Sigmoid colon (tissue), 7 donors: ENCODE data around the gene CUL4A. TPM values are rescaled to one million over a fixed set of nuclear protein-coding genes. Genes with fewer than 3 reads are reported as not detected.

Source experiments
- DNase-seq: peaks from one replicate; pipeline ENCODE4 v3.0.0-alpha.2; 2019
- H3K27ac ChIP-seq, 4 donors: fragments of 200-600 bp; sonication (generic); one replicate each; pipeline ENCODE4 v1.5.1; 2016 to 2019; ENCODE audit warnings: mild to moderate bottlenecking in 1 of 4
- H3K27me3 ChIP-seq, 3 donors: fragments of 200-600 bp; sonication (generic); one replicate each; pipeline ENCODE4 v1.5.1; 2019; ENCODE audit warnings: mild to moderate bottlenecking in 1 of 3
- H3K36me3 ChIP-seq, 4 donors: fragments of 200-600 bp; sonication (generic); one replicate each; pipeline ENCODE4 v1.5.1; 2016 to 2019
- H3K4me1 ChIP-seq, 4 donors: fragments of 200-600 bp; sonication (generic); one replicate each; pipeline ENCODE4 v1.5.1; 2017 to 2019
- H3K4me3 ChIP-seq, 4 donors: fragments of 200-600 bp; sonication (generic); one replicate each; pipeline ENCODE4 v1.5.1; 2017 to 2019; ENCODE audit warnings: mild to moderate bottlenecking in 2 of 4, moderate library complexity in 1 of 4
- H3K9me3 ChIP-seq, 4 donors: fragments of 200-600 bp in 3 of 4; sonication (generic) in 3 of 4; one replicate each; pipeline versions ENCODE4 v1.5.1 to v1.6.1; 2013 to 2019
- CTCF ChIP-seq, 4 experiments: fragments of 450-650 bp in 3 of 4; fragments of 200-600 bp in 1 of 4; IDR thresholded peaks; one replicate each; pipeline ENCODE4 v1.5.1; 2016 to 2019; ENCODE audit warnings: antibody characterized with exemption in 4 of 4, mild to moderate bottlenecking in 3 of 4, moderate library complexity in 2 of 4
- EP300 ChIP-seq, 4 donors: sonication (generic); formaldehyde crosslinking; IDR thresholded peaks; one replicate each; pipeline ENCODE4 v1.6.1; 2017; ENCODE audit warnings: antibody characterized with exemption in 4 of 4
- POLR2A ChIP-seq, 2 donors: fragments of 450-650 bp; IDR thresholded peaks; one replicate each; pipeline ENCODE4 v1.6.1; 2016; ENCODE audit warnings: antibody characterized with exemption in 2 of 2, mild to moderate bottlenecking in 2 of 2, moderate library complexity in 2 of 2
- POLR2AphosphoS5 ChIP-seq, 4 donors: sonication (generic); formaldehyde crosslinking; IDR thresholded peaks; one replicate each; pipeline ENCODE4 v1.6.1; 2017; ENCODE audit warnings: antibody characterized with exemption in 4 of 4
- WGBS, 2 donors: extraction: QIAGEN DNeasy Blood & Tissue Kit; methylation state at CpG; one replicate each; pipeline ENCODE4 v1.1.7; 2013; 5-methylcytosine and 5-hydroxymethylcytosine counted together
- intact Hi-C: fragments of 100-400 bp; cut with DNase I; formaldehyde crosslinking; loops from one replicate; pipeline ENCODE4 v1.15.1; 2023
- polyA plus RNA-seq, 3 donors: library from polyadenylated mRNA; stranded (reverse); fragments of 200-250 nt; gene quantifications; one replicate each; pipeline ENCODE4 v1.2.3, GENCODE V29; 2013
- total RNA-seq, 4 donors: library from RNA; depleted of rRNA; stranded (reverse); fragments of >200 nt; gene quantifications; one replicate each; pipeline ENCODE4 v1.1.0, GENCODE V29; 2016
- donor health status: healthy with polysubstance abuse.
- donor health status: Bipolar disorder and iron deficiency.
- donor health status: healthy.

Gene CUL4A
- total and polyA plus RNA-seq, 7 donors = 22.2 to 115 (median 72.6) TPM

- Histone ChIP-seq H3K36me3 (peaks cover 6 to 81% (median 14%) of the 10 kb centered on the region in 4 donors), H3K9me3 (no peaks in the 10 kb centered on the region), H3K27ac (no peak overlapping the region), H3K4me1 (peaks cover 0 to 4% (median 0%) of the 10 kb centered on the region in 4 donors), H3K27me3 (no peaks in the 10 kb centered on the region), H3K4me3 (no peak overlapping the region)
- intact Hi-C loops = no loop called here
- WGBS, 2 donors = 96 to 98% methylated on average over 7 of the region's 7 CpGs
- DNase-seq = no peak
- no peak for TF ChIP-seq EP300 (IDR thresholded peaks at IDR 0.05)
- TF ChIP-seq CTCF (IDR thresholded peaks at IDR 0.05) = no peak
- TF ChIP-seq POLR2AphosphoS5 (IDR thresholded peaks at IDR 0.05) = no peak
- TF ChIP-seq POLR2A (IDR thresholded peaks at IDR 0.05) = no peak
These were observed 13.7 kb downstream of the CUL4A start for GRCh38 chr13:113223070-113223469.

DNA sequence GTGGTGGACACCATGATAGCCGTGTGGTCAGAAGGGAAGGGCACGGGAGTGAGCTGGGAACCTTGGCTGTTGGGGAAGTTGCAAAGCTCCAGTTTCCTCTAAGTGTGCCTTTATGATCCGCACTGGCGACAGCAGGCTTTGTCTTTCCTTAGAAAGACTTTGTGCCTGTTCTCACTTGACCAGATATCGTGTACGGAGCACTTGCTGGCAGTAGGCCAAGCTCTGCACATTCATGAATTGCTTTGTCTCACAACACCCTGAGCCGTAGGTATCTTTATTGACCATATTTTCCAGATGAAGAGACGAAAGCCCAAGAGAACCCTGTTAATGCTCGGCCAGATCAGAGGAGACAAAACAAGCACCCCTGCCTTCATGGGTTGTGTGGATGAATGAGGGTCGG lies 15.1 kb downstream of the CUL4A start:
- WGBS, 2 donors = 59 to 78% methylated on average over 10 of the region's 10 CpGs
- intact Hi-C loops = no loop called here
- Histone ChIP-seq H3K4me3 (no peak overlapping the region), H3K27me3 (no peaks in the 10 kb centered on the region), H3K36me3 (peaks cover 6 to 87% (median 17%) of the 10 kb centered on the region in 4 donors), H3K27ac (no peak overlapping the region), H3K9me3 (no peaks in the 10 kb centered on the region), H3K4me1 (peaks cover 0 to 4% (median 0%) of the 10 kb centered on the region in 4 donors)
- no peak for TF ChIP-seq CTCF (IDR thresholded peaks at IDR 0.05)
- no peak for TF ChIP-seq EP300 (IDR thresholded peaks at IDR 0.05)
- no peak for TF ChIP-seq POLR2AphosphoS5 (IDR thresholded peaks at IDR 0.05)
- no peak for TF ChIP-seq POLR2A (IDR thresholded peaks at IDR 0.05)
- DNase-seq = no peak

DNA sequence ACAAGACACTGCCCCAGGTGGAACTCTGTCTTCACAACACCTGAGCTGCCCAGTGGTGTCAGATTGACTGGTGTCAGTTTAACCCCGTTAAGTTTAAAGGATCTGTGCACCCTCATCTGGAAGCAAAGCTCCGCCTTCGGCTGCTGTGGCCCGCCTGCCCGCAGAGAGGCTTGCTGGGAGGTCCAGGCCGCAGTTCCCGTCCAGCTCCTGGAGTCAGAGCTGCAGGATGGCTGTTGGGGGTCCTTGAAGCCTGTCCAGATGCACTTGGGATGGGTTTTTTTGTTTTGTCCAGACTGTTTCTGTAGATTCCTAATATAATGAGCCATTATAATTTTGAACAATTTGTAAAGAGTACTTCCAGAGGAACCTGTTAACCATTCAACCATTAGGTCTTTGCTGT lies 16.1 kb downstream of the CUL4A start:
- H3K27ac ChIP-seq = no peak overlapping the region
- TF ChIP-seq POLR2AphosphoS5 (IDR thresholded peaks at IDR 0.05) = no peak
- no peak for TF ChIP-seq POLR2A (IDR thresholded peaks at IDR 0.05)
- DNase-seq = no peak
- WGBS, 2 donors = 94 to 96% methylated on average over 7 of the region's 7 CpGs
- H3K4me1 ChIP-seq = peaks cover 0 to 4% (median 0%) of the 10 kb centered on the region in 4 donors
- intact Hi-C loops = no loop called here
- H3K36me3 ChIP-seq = peaks cover 6 to 89% (median 25%) of the 10 kb centered on the region in 4 donors
- no peaks in the 10 kb centered on the region for H3K27me3 ChIP-seq
- H3K9me3 ChIP-seq = no peaks in the 10 kb centered on the region
- H3K4me3 ChIP-seq = no peak overlapping the region

DNA sequence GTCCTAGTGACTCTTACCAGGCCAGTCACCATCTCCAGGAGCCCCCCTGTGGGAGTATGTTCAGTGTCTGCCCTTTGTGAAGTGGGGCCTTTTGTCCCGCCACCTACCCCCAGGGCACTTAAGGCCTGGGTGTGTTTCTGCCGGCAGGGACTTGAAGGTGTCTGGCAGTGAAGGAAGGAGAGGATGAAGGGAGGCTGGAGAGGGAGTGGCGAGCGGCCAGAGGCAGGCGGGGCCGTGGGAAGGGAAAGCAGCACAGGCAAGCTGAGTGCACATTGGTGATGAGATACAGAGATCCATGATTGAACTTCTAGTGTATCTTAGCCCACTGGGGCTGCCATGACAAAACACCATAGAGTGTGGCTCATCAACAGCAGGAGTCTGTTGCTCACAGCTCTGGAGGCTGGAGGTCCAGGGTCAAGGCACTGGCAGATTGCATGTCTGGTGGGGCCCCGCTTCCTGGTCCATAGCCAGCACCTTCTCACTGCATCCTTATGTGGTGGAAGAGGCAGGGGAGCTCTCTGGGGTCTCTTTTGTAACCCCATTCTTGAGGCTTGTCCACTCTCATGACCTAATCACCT lies 17.5 kb downstream of the CUL4A start:
- Histone ChIP-seq H3K27ac (no peak overlapping the region), H3K4me3 (no peak overlapping the region), H3K27me3 (no peaks in the 10 kb centered on the region), H3K4me1 (no peaks in the 10 kb centered on the region), H3K36me3 (peaks cover 6 to 93% (median 25%) of the 10 kb centered on the region in 4 donors), H3K9me3 (no peaks in the 10 kb centered on the region)
- TF ChIP-seq EP300 (IDR thresholded peaks at IDR 0.05) (no peak), POLR2AphosphoS5 (IDR thresholded peaks at IDR 0.05) (no peak), CTCF (IDR thresholded peaks at IDR 0.05) (no peak), POLR2A (IDR thresholded peaks at IDR 0.05) (no peak)
- no peak for DNase-seq
- 87 to 91% methylated on average over 7 of the region's 7 CpGs for WGBS, 2 donors
- intact Hi-C loops = no loop called here

DNA sequence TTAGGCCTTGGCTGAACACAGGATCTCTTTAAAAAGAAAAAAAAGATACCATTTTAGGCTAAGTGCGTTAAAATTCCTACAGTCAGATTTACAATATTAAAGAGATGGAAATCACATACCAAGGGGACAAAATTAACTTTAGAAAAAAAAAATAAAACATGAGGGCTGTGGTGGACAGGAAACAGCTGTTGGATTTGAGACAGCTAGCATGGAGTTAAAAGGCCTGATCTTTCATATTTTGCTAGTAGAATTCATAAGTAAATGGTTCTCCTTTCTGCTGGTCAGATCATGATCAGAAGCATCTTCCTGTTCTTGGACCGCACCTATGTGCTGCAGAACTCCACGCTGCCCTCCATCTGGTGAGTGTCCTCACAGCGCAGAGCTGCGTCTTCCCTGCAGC lies 19.7 kb downstream of the CUL4A start:
- intact Hi-C loops = no loop called here
- peaks cover 6 to 87% (median 24%) of the 10 kb centered on the region in 4 donors for H3K36me3 ChIP-seq
- no peak overlapping the region for H3K4me3 ChIP-seq
- no peak for DNase-seq
- no peaks in the 10 kb centered on the region for H3K27me3 ChIP-seq
- no peak for TF ChIP-seq POLR2A (IDR thresholded peaks at IDR 0.05)
- TF ChIP-seq POLR2AphosphoS5 (IDR thresholded peaks at IDR 0.05) = no peak
- TF ChIP-seq CTCF (IDR thresholded peaks at IDR 0.05) = no peak
- no peak for TF ChIP-seq EP300 (IDR thresholded peaks at IDR 0.05)
- no peak overlapping the region for H3K27ac ChIP-seq
- H3K9me3 ChIP-seq = no peaks in the 10 kb centered on the region
- H3K4me1 ChIP-seq = no peaks in the 10 kb centered on the region
- 92 to 96% methylated on average over 5 of the region's 5 CpGs for WGBS, 2 donors
